Measurements from ENCODE around the gene SPOPL.

SPOPL gene

GRCh38 chr2:138610201-138610953, 108.8 kb downstream of the SPOPL start:
- no peak for DNase-seq

DNA sequence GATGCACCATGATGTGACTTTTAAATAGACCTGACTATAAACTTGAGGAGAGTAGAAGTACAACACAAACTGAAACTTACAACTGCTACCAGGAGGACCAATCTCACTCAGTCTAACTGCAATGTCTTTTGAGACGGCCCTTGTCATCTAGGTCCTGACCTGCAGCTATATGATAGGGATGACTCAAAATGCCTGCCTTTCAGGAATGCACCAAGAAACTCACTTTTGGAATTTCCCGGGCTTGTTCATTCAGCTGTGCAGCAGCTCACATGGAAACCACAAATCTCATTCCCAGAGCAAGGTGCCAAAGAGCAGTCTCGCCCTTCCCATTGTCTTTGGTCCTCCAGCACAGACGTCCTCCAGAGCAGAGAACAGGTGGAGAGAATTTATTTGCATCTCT, 113.7 kb downstream of the SPOPL start:
- no peak for DNase-seq

- DNase-seq: no peak
Measured at GRCh38 chr2:138617026-138617425, 115.5 kb downstream of the SPOPL start.

GRCh38 chr2:138618971-138619370, 117.4 kb downstream of the SPOPL start:
- no peak for DNase-seq

GRCh38 chr2:138620431-138620830, 118.9 kb downstream of the SPOPL start:
- DNase-seq: no peak

GRCh38 chr2:138621139-138621538, 119.6 kb downstream of the SPOPL start:
- no peak for DNase-seq

- DNase-seq: no peak
Measured at GRCh38 chr2:138622613-138623012, 121.0 kb downstream of the SPOPL start.
